Stimulated activated CD4-positive, alpha-beta T cell treated with anti-CD3 and anti-CD28 coated beads, Interleukin-12 subunit alpha, Interleukin-12 subunit beta, amount 100 ng/mL, for 24 hours (primary cell): ENCODE measurements around the gene TBC1D3I.
"Not testable (repeated sequence)": the region's sequence is repeated elsewhere in the genome, so short reads cannot be mapped to it uniquely, and the experiment has no call there.

Experiments used
- DNase-seq, 2 experiments: peaks; one replicate each; pipeline ENCODE4 v3.0.0-alpha.2; 2020; ENCODE audit warnings: low read depth in 2 of 2

TBC1D3I gene

DNA sequence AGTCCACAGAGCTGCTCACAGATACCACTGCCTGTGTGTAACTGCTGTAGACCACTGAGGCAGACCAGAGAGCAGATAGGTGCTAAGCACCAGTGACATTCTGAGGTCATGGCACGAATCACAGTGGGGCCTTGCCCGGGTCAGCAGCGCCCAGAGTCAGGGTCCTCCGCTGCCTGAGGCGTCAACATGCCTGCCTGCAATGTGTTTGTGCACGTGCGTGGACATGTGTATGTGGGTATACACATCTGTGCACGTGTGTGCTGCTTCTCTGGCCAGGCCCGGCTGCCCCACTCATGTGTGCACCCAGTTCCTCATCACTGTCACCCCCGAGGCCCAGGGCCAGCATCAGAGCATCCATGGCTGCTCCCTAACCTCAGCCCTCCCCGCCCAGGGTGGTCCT is at the start of gene TBC1D3I:
TSS of gene TBC1D3I (minus strand) at position 101 of the 400 bp plus-strand sequence. CDS start 1,585 bp downstream, outside the sequence.
- DNase-seq = not testable (repeated sequence)

DNA sequence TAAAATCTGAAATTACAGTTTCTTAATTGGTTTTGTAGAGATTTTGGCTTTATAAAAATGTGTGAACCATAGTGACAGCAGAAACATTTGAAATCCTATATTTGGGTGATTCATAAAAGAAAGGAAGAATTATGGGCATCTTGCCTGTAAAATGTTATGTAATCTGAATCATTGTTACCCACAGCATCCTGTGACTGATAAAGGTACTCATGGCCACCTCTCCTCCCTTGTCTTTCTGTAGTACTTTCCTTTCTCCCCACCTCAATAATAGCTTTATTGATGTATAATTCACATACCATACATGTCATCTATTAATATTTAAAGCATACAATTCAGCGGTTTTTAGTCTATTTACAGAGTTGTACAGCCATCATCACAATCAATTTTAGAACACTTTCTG is 30.8 kb upstream of the TBC1D3I start:
- DNase-seq = not testable (repeated sequence)

GRCh38 chr17:36289965-36290612 is 25.7 kb upstream of the TBC1D3I start:
- DNase-seq = not testable (repeated sequence)

DNA sequence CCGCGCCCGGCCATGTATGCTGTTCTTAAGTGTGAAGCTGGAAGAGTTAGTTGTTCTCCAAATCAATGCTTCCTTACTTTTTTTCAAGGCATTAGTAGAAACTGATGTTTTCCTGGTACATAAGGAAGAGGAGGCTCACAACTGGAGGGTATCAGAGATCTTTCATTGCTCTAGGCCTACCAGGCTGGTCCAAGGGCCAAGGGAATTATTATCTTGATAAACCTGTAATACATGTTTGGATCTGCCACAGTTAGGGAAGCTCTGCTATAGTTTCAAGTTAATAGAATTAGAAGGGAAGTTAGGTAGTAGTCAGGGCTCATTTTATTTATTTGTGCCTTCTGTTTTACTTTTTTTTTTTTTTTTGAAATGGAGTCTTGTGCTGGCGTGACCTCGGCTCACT is 19.8 kb upstream of the TBC1D3I start:
- DNase-seq = not testable (repeated sequence)

DNA sequence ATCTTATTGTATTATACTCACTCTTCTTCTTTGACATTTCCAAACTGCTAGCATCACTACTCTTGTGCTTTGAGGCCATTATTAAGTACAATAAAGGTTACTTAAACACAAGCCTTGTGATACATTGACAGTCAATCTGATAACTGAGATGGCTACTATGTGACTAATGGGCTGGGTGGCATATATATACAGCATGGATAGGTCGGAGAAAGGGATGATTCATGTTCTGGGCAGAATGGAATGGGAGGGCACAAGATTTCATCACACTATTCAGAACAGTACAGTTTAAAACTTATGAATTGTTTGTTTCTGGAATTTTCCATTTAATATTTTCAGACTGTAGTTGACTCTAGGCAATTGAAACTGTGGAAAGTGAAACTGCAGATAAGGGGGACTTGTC is 18.9 kb upstream of the TBC1D3I start:
- DNase-seq = not testable (repeated sequence)

DNA sequence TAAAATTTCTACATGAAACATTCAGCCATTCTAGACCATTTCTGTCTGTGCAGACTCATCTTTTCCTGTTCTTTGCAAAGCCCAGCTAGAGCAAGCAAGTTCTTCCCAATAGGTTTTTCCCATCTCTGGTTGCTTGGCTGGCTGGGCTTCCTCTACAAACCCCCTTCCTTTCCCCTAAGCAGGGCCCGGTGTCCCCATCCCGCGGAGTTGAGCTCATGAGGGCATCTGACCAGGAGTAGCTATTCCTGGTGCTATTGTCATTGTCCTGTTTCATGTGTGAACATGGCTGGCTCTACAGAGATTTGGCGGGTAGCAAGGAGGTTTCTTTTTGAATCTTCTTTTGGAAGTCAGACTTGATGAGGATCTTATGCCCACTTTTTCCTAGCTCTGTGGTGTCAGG is 22.3 kb downstream of the TBC1D3I start:
- DNase-seq = not testable (repeated sequence)

- DNase-seq = not testable (repeated sequence)
Observed at GRCh38 chr17:36229644-36230043, 34.7 kb downstream of the TBC1D3I start.

- not testable (repeated sequence) for DNase-seq
Observed at GRCh38 chr17:36222967-36223366, 41.4 kb downstream of the TBC1D3I start.

DNA sequence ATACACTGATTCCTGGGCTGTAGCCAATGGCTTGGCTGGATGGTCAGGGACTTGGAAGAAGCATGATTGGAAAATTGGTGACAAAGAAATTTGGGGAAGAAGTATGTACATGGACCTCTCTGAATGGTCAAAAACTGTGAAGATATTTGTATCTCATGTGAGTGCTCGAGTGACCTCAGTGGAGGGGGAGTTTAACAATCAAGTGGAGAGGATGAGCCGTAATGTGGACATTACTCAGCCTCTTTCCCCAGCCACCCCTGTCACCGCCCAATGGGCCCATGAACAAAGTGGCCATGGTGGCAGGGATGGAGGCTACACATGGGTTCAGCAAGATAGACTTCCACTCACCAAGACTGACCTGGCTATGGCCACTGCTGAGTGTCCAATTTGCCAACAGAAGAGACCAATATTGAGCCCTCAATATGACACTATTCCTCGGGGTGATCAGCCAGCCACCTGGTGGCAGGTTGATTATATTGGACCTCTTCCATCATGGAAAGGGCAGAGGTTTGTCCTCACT is 42.7 kb downstream of the TBC1D3I start:
- not testable (repeated sequence) for DNase-seq

DNA sequence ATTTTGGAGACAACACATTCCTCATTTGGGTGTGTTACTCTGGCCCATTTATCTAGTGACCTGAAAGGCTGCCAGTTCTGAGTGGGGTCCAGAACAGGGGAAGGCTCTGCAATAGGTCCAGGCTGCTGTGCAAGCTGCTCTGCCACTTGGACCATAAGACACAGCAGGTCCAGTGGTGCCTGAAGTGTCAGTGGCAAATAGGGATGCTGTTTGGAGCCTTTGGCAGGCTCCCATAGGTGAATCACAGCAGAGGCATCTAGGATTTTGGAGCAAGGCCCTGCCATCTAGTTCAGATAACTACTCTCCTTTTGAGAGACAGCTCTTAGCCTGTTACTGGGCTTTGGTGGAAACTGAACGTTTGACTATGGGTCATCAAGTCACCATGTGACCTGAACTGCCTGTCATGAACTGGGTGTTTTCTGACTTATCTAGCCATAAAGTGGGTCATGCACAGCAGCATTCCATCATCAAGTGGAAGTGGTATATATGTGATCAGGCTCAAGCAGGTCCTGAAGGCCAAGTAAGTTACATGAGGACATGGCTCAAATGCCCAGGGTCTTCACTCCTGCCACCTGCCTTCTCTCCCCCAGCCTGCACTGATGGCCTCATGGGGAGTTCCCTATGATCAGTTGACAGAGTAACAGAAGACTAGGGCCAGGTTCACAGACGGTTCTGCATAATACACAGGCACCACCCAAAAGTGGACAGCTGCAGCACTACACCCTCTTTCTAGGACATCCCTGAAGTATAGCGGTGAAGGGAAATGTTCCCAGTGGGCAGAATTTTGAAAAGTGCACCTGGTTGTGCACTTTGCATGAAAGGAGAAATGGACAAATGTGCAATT is 43.4 kb downstream of the TBC1D3I start:
- not testable (repeated sequence) for DNase-seq

- not testable (repeated sequence) for DNase-seq
Observed at GRCh38 chr17:36219556-36219955, 44.8 kb downstream of the TBC1D3I start.

DNA sequence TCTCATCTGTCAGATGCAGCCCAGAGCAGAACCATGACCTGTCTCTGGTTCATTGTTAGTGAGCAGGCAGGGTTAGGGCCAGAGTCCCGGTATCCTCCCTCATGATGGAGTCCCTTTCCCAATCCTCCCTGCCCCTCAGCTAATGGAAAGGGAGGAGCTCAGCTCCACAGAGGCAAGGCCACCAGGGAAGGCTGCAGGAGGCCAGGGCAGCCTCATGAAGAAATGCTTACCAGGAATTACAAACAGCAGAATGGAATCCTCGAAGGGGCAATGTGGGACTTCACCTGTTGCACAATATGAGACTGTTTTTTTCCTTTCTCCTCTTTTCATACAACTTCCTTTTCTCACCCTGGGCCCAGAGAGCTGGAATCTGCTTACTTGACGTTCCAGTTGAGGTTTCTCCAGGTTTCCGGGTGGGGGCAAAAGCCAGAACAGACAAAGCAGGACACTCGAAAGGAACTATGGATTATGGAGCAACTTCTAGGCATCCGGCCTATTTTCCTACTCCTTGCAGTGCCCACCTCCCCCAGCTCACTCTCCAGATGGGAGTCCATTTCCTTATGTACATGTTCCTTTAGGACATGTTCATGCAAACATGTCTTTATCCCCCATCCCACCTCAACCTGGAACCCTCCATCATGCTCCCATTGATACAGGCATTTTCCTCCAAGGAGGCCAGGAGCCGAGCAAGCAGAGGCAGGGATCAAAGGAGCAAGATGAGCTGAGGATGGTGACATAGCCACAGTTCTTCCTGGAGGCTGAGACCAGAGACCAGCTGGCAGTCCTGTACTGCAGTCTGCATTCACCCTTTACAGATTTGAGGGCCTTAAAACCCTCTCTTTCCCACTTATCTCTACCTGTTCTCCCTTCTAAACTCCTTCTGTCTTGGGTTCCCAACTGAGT is 48.7 kb downstream of the TBC1D3I start:
- DNase-seq = not testable (repeated sequence)

GRCh38 chr17:36214918-36215317 is 49.5 kb downstream of the TBC1D3I start:
- DNase-seq = no peak

DNA sequence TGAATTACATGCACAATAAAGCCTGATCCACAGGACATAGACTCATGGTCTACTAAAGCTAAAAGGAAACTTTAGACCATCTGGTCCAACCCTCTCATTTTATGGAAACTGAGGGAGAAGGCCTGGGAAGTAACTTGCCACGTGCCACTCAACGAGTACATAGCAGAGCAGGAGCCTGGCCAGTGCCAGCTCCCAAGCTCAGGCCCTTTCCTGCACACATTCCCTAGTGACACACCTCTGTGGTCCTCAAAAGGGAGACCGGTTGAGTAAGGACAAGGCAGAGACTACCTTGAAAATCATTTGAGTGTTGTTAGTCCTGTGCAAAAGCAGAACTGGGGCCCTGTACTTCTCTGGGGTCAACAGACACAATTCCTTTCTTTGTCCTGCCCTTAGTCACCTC is 50.7 kb downstream of the TBC1D3I start:
- DNase-seq = no peak

DNA sequence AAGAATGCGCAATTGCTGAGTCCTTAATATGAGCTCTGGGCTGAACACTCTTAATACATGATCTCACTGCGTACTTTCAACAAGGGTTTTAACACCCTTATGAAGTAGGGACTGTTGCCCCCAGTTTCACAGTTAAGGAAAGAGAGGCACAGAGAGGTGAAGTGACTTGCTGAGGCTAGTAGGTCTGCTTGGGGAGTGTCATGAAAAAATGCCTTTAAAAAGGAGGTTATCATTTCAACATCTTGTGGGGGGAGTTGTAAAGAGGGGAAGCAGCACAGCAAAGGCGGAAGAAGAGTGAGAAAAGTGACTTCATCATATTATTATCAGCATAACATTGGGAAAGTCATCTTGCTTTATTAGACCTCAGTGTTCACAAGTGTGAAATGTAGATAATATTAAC is 51.4 kb downstream of the TBC1D3I start:
- DNase-seq = no peak

- DNase-seq = no peak
Observed at GRCh38 chr17:36212272-36212605, 52.1 kb downstream of the TBC1D3I start.

GRCh38 chr17:36211484-36212271 is 52.7 kb downstream of the TBC1D3I start:
- DNase-seq = not testable (repeated sequence)

DNA sequence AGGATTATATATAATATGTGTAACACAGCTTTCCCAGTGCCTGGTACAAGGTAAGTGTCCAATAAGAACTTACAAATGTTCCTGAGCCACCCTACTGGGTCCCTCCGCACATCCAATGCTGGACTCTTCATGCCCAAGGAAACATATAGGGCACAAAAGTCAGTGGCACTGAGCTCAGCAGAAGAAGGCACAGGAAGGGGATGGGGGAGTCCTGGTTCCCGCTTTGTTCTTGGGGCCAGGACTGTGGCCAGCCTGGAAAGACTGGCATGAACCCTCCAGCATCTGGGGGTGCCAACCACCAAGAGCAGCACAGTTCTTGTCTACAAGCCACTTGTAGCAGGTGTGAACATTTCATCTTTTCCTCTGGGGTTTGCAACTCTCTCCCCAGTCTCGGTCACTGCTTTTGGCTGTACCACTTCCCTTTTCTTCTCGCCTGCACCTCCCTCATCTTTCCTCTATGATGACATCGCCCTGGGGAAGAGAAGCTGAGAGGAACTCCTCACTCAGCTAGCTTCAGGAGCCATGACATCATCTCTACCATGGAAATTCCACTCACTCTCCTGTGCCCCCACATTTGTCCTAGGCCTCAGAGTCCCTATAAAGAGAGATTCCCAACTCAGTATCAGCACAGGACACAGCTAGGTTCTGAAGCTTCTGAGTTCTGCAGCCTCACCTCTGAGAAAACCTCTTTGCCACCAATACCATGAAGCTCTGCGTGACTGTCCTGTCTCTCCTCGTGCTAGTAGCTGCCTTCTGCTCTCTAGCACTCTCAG is 53.7 kb downstream of the TBC1D3I start, which contains the start of gene CCL4L2:
TSS of gene CCL4L2 (plus strand) at position 625 of the 773 bp plus-strand sequence.
- DNase-seq = not testable (repeated sequence)

GRCh38 chr17:36209575-36209974 is 54.8 kb downstream of the TBC1D3I start:
- no peak for DNase-seq

DNA sequence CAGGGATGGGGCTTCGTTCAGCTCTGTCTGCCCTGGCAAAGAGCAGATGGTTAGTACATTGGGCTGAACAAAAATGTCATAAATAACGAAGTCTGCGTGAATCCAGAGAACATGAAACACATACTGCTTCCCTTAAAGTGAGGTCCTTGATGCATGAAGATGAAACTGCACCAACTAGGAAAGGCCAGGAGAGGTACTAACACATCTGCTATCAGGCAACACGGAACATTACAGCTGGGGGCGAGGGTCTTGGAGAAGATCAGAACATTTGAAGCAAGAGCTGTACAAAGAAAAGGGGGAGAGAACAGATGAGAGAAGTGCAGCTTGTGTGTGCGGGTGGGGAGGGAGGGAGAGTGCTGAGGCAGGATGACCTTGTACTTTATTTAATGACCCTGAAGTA is 57.0 kb downstream of the TBC1D3I start:
- DNase-seq = not testable (repeated sequence)
